ENCODE data around the gene ANKS1B. TPM values are rescaled to one million over a fixed set of nuclear protein-coding genes. Genes with fewer than 3 reads are reported as not detected.

The ANKS1B gene
- total RNA-seq, 1 donor from 2014 or later: 2.3 TPM

GRCh38 chr12:99002156-99002555 lies 982.6 kb downstream of the ANKS1B start:
- no peak overlapping the region for H3K27ac Mint-ChIP-seq (ENCODE audit: unreplicated experiment)
- no peaks in the 10 kb centered on the region for H3K36me3 Mint-ChIP-seq (ENCODE audit: low read depth)
- DNase-seq (ENCODE audit: low spot score): no peak
- TF ChIP-seq CTCF (IDR thresholded peaks at IDR 0.05): no peak
- peaks cover 22% of the 10 kb centered on the region for H3K27me3 Mint-ChIP-seq (ENCODE audit: low read depth)
- H3K9me3 Mint-ChIP-seq (ENCODE audit: low read depth): no peaks in the 10 kb centered on the region
- H3K4me3 Mint-ChIP-seq (ENCODE audit: unreplicated experiment): no peak overlapping the region
- no peaks in the 10 kb centered on the region for H3K4me1 Mint-ChIP-seq (ENCODE audit: low read depth)

- DNase-seq (ENCODE audit: low spot score): no peak
- Mint-ChIP-seq H3K9me3 (ENCODE audit: low read depth) (no peaks in the 10 kb centered on the region), H3K27me3 (ENCODE audit: low read depth) (peaks cover 15% of the 10 kb centered on the region), H3K4me3 (ENCODE audit: unreplicated experiment) (no peak overlapping the region), H3K27ac (ENCODE audit: unreplicated experiment) (no peak overlapping the region), H3K4me1 (ENCODE audit: low read depth) (no peaks in the 10 kb centered on the region), H3K36me3 (ENCODE audit: low read depth) (no peaks in the 10 kb centered on the region)
- TF ChIP-seq CTCF (IDR thresholded peaks at IDR 0.05): no peak
Measured at GRCh38 chr12:98999559-98999958, 985.2 kb downstream of the ANKS1B start.

DNA sequence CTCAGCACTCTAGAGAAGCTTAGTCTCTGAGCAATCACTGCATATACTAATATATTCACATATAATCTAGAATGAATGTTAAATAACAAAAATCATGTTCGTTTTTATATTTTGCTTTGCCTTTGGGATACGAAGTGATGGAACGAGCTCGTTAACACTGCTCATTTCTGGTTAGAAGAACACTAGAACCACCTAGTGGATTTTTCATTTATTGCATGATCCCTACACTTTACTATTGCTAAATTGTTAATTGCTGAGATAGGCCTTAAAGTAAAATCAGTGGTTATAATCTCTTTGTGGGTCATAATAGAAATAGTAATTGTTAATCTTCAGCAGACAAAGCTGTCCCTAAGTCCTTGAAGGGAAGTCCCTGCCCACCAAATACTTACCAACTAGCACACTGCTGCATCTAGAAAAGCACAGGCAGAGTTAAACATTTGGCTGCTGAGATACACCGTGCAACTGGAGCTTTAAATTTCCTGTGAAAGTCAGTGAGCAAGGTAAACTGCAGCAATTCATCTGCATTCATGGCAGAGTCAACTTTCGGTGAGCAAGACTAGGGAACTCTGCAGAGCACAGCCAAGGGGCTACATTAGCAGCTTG lies 985.9 kb downstream of the ANKS1B start:
- peak; percentile 89 for TF ChIP-seq CTCF (IDR thresholded peaks at IDR 0.05)
- Mint-ChIP-seq H3K9me3 (ENCODE audit: low read depth) (no peaks in the 10 kb centered on the region), H3K27me3 (ENCODE audit: low read depth) (peaks cover 14% of the 10 kb centered on the region), H3K4me3 (ENCODE audit: unreplicated experiment) (no peak overlapping the region), H3K4me1 (ENCODE audit: low read depth) (no peaks in the 10 kb centered on the region), H3K27ac (ENCODE audit: unreplicated experiment) (no peak overlapping the region), H3K36me3 (ENCODE audit: low read depth) (no peaks in the 10 kb centered on the region)
- DNase-seq (ENCODE audit: low spot score): no peak

- no peaks in the 10 kb centered on the region for H3K4me1 Mint-ChIP-seq (ENCODE audit: low read depth)
- H3K27me3 Mint-ChIP-seq (ENCODE audit: low read depth): peaks cover 12% of the 10 kb centered on the region
- H3K4me3 Mint-ChIP-seq (ENCODE audit: unreplicated experiment): no peak overlapping the region
- no peak overlapping the region for H3K27ac Mint-ChIP-seq (ENCODE audit: unreplicated experiment)
- H3K9me3 Mint-ChIP-seq (ENCODE audit: low read depth): no peaks in the 10 kb centered on the region
- no peak for DNase-seq (ENCODE audit: low spot score)
- TF ChIP-seq CTCF (IDR thresholded peaks at IDR 0.05): no peak
- H3K36me3 Mint-ChIP-seq (ENCODE audit: low read depth): no peaks in the 10 kb centered on the region
Measured at GRCh38 chr12:98997899-98998298, 986.8 kb downstream of the ANKS1B start.

GRCh38 chr12:98990648-98991047 lies 994.1 kb downstream of the ANKS1B start:
- H3K9me3 Mint-ChIP-seq (ENCODE audit: low read depth): peaks cover 7% of the 10 kb centered on the region
- H3K27me3 Mint-ChIP-seq (ENCODE audit: low read depth): peaks cover 24% of the 10 kb centered on the region
- no peak for DNase-seq (ENCODE audit: low spot score)
- H3K4me3 Mint-ChIP-seq (ENCODE audit: unreplicated experiment): no peak overlapping the region
- TF ChIP-seq CTCF (IDR thresholded peaks at IDR 0.05): no peak
- no peaks in the 10 kb centered on the region for H3K36me3 Mint-ChIP-seq (ENCODE audit: low read depth)
- no peaks in the 10 kb centered on the region for H3K4me1 Mint-ChIP-seq (ENCODE audit: low read depth)
- no peak overlapping the region for H3K27ac Mint-ChIP-seq (ENCODE audit: unreplicated experiment)
